ENCODE measurements around the gene NAV2.
"Not testable (repeated sequence)": the region's sequence is repeated elsewhere in the genome, so short reads cannot be mapped to it uniquely, and the experiment has no call there.

Gene NAV2

DNA sequence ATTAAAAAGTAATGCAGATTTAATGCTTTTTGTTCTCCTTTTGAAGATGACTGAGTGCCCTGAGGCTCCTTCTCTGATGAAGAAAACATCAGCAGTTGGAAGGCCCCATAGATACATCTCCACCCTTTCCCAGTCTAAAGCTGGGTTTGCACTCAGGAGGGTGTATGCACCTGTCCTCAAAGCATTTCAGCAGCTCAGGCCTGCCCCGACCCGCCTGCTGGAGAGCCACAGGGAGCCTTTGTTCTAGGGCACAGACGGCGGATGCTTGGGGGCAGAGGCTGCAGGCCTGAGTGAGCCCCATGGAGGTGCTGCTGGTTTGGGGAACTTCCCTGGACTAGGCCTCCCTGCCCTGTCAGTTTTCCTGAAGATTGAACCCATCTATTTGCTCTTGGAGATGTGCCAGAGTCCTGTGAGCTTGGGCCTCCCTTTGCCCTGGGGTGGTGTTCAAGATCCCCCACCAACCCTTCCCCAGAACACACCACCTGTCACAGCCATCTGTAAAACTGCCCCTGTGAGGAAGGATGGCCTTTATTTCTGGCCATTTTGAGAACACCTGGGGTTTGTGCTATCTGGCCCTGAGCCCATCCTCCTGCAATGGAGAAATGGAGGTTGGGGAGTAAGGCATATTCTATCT is 160.0 kb downstream of the NAV2 start:
- DNase-seq = peak; percentile 23

DNA sequence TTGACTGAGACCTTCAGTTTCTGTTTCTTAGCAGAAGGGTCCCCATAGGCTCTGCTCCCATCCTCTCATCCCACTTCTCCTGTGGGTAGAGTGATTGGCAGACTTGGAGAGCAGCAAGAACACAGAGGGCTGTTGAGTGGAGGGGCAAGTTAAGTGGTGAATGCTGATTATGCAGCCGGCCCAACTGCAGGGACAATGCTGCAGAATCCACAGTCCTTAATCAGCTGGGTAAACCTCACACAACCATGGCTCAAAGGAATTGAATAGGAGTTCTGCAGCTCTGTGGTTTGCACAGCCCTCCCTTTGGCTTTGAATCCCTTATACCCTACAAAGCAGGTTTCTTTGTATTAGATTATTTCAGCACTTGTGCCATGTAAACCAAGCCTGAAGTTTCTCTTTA is 161.1 kb downstream of the NAV2 start:
- DNase-seq = no peak

- no peak for DNase-seq
Measured at GRCh38 chr11:19874266-19874665, 161.6 kb downstream of the NAV2 start.

DNA sequence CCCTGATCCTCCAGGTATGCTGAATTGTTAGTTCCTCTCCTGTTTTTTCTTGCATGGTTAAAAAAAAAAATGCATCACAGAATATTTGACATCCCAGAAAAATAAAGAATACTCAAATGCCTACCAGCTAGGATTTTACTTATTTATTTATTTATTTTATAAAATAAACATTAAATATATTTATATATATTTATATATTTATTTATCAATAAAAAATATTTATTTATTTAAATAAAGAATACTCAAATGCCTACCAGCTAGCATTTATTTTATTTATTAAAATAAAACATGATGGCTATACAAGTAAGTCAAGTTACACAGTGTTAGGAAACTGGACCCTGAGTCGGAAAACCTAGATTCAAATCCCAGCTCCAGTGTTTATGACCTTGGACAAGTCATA is 164.1 kb downstream of the NAV2 start:
- no peak for DNase-seq

- no peak for DNase-seq
Measured at GRCh38 chr11:19878520-19878919, 165.9 kb downstream of the NAV2 start.

- DNase-seq = no peak
Measured at GRCh38 chr11:19879307-19880087, 166.9 kb downstream of the NAV2 start.

- DNase-seq = no peak
Measured at GRCh38 chr11:19880088-19880345, 167.4 kb downstream of the NAV2 start.

DNA sequence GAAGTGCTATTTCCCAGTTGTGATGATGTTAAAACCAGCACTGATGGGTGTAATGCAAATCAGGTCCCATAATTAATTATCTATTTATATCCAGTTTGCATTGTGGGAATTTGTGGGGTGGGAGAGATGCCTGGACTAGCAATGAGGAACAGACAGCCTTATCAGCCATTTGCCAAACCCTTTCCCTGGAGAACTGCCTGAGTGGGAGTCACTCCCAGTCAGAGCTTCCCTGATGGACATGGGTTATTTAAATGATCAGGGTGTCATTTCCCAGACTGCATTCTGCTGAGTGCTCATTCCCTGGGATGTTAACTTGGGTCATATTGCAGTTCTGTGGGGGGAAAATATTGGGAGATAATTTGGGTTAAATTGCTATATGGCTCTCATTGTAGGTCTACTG is 168.5 kb downstream of the NAV2 start:
- no peak for DNase-seq

GRCh38 chr11:19882356-19882755 is 169.7 kb downstream of the NAV2 start:
- DNase-seq = no peak

DNA sequence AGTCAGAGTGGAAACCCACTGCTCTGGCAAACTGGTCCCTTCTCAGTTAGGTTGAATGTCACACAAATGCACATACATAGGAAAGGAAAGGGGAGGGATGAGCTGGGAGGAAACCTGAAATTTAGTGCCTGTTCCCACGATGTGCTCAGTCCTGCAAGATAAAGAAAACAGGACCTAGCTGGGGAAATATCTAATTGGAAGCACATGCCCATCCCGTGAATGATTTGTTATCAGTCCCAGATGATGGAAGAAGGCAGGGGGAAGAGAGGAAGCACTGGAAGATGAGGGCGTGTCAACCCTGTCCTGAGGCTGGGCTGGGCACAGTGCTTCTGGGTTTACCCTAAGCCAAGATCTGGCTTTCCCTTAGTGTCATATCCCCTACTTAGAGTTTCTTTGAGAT is 173.9 kb downstream of the NAV2 start:
- DNase-seq = no peak

DNA sequence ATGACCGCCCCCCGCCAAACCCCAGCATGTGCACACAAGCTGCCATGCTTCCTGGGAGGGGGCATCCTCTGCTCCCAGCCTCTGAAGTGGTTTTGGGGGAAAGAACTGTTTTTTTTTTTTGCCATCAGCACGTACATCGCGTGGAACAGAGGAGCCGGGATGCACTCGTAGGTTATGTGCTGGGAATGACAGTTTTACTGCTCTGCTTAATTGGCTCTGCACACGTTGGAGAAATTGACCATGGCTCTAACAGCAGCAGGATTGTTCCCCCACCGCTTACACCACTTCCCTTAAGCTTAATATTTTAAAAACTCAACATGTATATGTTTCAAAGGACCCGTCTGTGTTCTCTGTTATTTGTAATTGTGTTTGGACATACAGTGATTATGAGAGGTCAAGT is 175.2 kb downstream of the NAV2 start:
- no peak for DNase-seq

GRCh38 chr11:19889531-19889930 is 176.9 kb downstream of the NAV2 start:
- DNase-seq = no peak

GRCh38 chr11:19890308-19890707 is 177.7 kb downstream of the NAV2 start:
- DNase-seq = no peak

DNA sequence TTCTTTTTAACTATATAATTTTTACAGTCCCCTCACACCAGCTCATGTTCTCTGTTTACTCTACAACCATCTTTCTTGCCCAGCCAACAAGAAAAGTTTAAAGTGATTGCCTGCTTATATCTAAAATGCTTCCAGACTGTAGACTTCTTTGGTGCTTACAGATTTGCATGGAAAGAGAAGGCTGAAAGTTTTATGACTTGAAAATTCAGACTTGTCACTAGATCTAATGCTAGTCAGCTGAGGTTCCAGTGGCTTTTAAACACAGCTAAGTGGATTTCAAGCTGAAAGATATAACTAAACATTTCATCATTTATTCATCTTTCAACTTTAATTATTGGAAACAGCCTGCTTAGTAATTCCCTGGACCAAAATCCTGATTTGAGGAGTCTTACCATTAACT is 178.4 kb downstream of the NAV2 start:
- no peak for DNase-seq

GRCh38 chr11:19892387-19892786 is 179.8 kb downstream of the NAV2 start:
- no peak for DNase-seq

DNA sequence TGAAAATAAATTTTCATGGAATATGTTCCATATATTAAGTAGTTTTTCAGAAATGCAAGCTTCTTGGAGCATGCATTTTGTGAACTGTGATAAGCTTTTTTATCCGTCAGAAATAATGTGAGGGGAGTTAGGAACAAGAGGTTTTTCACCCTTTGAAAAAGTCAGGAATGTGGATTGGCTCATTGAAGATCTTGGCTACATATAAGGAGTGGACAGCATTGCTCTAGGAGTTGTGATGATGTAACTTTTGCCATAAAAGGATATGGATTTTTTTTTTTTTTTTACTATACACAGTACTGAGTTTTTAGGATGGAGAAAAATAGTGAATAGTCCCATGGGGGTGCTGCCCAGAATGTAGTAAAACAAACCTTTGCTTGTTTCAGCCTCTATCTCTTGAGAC is 180.2 kb downstream of the NAV2 start:
- no peak for DNase-seq

- no peak for DNase-seq
Measured at GRCh38 chr11:19894404-19894803, 181.8 kb downstream of the NAV2 start.

- DNase-seq = not testable (repeated sequence)
Measured at GRCh38 chr11:19895037-19895436, 182.4 kb downstream of the NAV2 start.

DNA sequence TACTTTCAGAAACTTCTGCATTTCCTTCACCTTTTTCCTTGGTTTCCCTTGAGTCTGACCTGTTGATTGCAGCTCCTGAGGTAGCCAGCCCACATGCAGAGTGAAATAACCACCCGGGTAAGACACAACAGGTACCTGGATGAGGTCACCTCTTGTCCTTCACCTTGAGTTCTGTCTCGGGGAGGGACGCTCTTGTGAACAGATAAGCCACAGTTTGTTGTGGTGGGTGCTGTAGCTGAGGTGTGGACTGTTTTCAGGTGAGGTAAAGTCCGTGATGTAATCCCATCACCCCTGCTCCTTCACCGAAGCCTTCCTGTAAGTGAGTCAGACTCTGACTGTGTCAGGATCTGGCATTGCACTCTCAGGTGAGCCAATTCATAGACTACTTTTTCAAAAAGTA is 183.1 kb downstream of the NAV2 start:
- DNase-seq = no peak

DNA sequence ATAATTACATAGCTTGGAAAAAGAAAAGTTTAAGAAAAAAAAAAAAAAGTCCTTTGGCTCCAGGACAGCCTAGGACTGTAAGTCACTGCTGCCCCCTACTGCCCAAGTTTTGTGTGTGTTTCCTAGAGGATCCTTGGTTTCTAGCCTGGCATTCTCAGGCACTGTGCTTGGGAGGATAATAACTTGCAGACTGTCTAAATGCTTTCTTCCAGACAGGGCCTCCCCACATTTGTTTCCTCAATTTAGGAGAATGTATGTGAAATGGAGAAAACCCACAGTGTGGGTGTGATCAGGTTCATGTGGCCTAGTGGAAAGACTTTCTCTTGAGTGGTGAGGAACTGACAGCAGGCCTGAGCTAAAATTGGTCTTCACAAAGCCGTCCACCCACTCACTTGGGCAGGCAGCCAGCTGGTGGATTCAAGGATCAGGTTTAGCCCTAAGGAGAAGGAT is 191.0 kb downstream of the NAV2 start:
- no peak for DNase-seq

DNA sequence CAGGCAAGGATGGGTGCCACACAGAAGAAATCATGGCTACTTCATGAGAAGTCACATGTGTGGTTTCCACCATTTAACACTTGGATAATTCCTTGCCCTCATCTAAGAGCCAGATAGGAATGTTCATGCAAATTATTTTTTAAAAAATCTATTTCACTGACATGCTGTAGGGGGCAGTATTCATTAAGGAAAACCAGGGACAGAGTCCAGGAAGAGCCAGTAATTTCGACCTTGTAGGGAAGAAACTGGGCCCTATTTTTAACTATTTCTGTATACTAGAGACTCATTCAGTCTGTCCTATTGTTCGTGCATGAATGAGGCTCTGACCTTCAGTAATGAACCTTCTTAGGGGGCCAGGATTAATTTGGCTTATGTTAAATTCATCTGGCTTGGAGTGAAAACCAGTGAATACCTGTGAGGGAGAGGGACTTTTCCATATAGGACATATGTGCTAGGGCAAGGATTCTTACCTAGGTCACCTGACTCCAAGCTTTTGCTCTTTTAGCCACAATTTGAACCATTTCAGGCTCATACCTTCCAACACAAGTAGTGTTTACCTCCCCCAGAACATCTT is 192.7 kb downstream of the NAV2 start:
- no peak for DNase-seq

- no peak for DNase-seq
Measured at GRCh38 chr11:19906126-19906525, 193.5 kb downstream of the NAV2 start.

DNA sequence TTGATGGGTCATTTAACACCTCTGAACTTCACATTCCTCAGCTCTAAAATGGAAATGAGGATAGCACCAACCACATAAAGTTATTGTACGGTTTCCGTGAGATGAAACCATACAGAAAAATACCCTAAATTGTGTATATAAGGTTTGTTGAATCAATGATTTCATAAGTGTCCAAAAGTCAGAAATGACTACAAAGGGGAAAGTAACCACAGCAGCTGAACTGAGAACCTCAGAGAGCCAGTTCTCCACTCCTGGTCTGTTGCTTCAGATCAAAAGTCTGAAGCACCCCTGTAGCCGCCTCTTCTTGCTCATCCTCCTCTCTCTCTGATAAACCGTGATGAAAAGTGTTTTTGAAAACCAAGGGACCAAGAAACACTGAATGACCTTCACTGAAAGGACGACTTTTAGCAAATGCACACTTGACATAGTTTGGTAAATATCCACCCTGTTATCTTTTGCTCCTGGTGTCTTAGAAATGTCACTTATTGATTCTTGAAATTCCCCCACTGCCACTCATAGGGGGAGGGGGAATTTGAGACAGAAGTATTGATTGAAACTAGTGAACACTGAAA is 194.5 kb downstream of the NAV2 start:
- DNase-seq = no peak

- DNase-seq = no peak
Measured at GRCh38 chr11:19907839-19908238, 195.2 kb downstream of the NAV2 start.

All from NCI-H1417 treated with DMSO at 0.1 percent for 48 hours (cell line).